ENCODE data around the gene RETREG1.
"Not testable (repeated sequence)": the region's sequence is repeated elsewhere in the genome, so short reads cannot be mapped to it uniquely, and the experiment has no call there.

RETREG1 gene

GRCh38 chr5:16618138-16618897 lies 1.5 kb upstream of the RETREG1 start:
- no peak for DNase-seq
- in situ Hi-C loops (cut with HindIII; ENCODE audit: low pct_ligation_motif_present, low pct_unique_long_range_greater_than_20kb, low sequenced_read_pairs), result no loop called here

- peak; percentile 12 for DNase-seq
- in situ Hi-C loops (cut with HindIII; ENCODE audit: low pct_ligation_motif_present, low pct_unique_long_range_greater_than_20kb, low sequenced_read_pairs), result no loop called here
Observed at GRCh38 chr5:16617274-16617968, 624 bp upstream of the RETREG1 start.

- DNase-seq, result no peak
- in situ Hi-C loops (cut with HindIII; ENCODE audit: low pct_ligation_motif_present, low pct_unique_long_range_greater_than_20kb, low sequenced_read_pairs), result no loop called here
Observed at GRCh38 chr5:16615741-16616535, 859 bp downstream of the RETREG1 start.

- in situ Hi-C loops (cut with HindIII; ENCODE audit: low pct_ligation_motif_present, low pct_unique_long_range_greater_than_20kb, low sequenced_read_pairs), result no loop called here
Observed at GRCh38 chr5:16612007-16612406, 4.8 kb downstream of the RETREG1 start.

GRCh38 chr5:16610896-16611295 lies 5.9 kb downstream of the RETREG1 start:
- in situ Hi-C loops (cut with HindIII; ENCODE audit: low pct_ligation_motif_present, low pct_unique_long_range_greater_than_20kb, low sequenced_read_pairs); DNase-seq: not testable (repeated sequence)

More at GRCh38 chr5:16612007-16612406, 4.8 kb downstream of the RETREG1 start:
- DNase-seq, result no peak

DNA sequence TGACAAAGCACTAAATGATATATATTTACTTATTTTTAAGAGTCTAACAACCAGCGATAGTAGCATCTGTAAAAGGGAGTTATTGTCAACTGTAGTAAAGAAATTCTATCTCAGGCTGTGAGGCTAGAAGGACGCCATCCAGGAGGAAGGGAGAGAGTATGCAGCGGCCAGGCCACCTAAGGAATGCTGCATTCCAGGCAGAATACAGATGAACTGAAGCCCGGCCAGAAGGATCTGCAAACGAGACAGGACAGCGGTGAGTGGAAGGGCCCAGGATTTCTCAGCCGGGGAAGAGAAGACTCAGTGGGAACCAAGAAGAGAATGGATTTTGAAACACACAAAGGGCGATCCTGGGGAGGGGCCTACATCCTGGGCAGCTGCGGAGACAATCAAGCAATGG lies 7.4 kb downstream of the RETREG1 start:
- in situ Hi-C loops (cut with HindIII; ENCODE audit: low pct_ligation_motif_present, low pct_unique_long_range_greater_than_20kb, low sequenced_read_pairs), result no loop called here
- no peak for DNase-seq

DNA sequence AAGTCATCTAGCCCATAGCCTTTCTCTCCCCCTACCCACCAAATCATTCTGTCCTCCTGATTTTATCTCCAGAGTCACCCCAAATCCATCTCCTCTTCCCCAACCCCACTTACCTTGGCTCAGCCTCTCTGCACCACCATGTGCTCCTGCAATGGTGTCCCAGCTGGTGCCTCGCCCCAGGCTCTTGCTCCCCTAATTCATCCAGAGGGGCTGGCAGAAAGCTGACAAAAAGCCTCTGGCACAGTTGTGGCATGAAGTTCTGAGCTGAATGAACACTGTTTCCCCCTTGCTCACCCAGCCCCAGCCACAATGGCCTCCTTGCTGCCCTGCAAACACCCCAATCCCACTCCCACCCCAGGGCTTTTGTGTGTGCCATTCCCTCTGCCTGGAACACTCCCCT lies 10.2 kb downstream of the RETREG1 start:
- no peak for DNase-seq
- in situ Hi-C loops (cut with HindIII; ENCODE audit: low pct_ligation_motif_present, low pct_unique_long_range_greater_than_20kb, low sequenced_read_pairs), result no loop called here

GRCh38 chr5:16603701-16604100 lies 13.1 kb downstream of the RETREG1 start:
- no peak for DNase-seq

GRCh38 chr5:16603295-16603694 lies 13.5 kb downstream of the RETREG1 start:
- DNase-seq, result no peak
- in situ Hi-C loops (cut with HindIII; ENCODE audit: low pct_ligation_motif_present, low pct_unique_long_range_greater_than_20kb, low sequenced_read_pairs), result no loop called here

More at GRCh38 chr5:16603701-16604100, 13.1 kb downstream of the RETREG1 start:
- in situ Hi-C loops (cut with HindIII; ENCODE audit: low pct_ligation_motif_present, low pct_unique_long_range_greater_than_20kb, low sequenced_read_pairs), result no loop called here

GRCh38 chr5:16602182-16602581 lies 14.6 kb downstream of the RETREG1 start:
- in situ Hi-C loops (cut with HindIII; ENCODE audit: low pct_ligation_motif_present, low pct_unique_long_range_greater_than_20kb, low sequenced_read_pairs), result no loop called here
- DNase-seq, result no peak

DNA sequence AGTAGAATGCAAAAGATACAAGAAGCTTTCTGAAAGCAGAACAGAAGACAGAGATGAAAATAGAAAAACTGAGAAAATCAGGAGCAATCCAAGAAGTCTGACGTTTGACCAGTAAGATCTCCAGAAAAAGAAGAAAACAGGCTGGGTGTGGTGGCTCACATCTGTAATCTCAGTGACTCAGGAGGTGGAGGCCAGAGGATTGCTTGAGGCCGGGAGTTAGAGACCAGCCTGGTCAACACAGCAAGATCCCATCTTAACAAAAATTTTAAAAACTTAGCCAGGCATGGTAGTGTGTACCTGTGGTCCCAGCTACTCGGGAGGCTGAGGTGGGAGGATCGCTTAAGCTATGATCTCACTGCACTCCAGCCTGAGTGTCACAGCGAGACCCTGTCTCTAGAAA lies 15.9 kb downstream of the RETREG1 start:
- in situ Hi-C loops (cut with HindIII; ENCODE audit: low pct_ligation_motif_present, low pct_unique_long_range_greater_than_20kb, low sequenced_read_pairs), result no loop called here
- DNase-seq, result no peak

GRCh38 chr5:16600397-16600796 lies 16.4 kb downstream of the RETREG1 start:
- in situ Hi-C loops (cut with HindIII; ENCODE audit: low pct_ligation_motif_present, low pct_unique_long_range_greater_than_20kb, low sequenced_read_pairs), result no loop called here
- no peak for DNase-seq

DNA sequence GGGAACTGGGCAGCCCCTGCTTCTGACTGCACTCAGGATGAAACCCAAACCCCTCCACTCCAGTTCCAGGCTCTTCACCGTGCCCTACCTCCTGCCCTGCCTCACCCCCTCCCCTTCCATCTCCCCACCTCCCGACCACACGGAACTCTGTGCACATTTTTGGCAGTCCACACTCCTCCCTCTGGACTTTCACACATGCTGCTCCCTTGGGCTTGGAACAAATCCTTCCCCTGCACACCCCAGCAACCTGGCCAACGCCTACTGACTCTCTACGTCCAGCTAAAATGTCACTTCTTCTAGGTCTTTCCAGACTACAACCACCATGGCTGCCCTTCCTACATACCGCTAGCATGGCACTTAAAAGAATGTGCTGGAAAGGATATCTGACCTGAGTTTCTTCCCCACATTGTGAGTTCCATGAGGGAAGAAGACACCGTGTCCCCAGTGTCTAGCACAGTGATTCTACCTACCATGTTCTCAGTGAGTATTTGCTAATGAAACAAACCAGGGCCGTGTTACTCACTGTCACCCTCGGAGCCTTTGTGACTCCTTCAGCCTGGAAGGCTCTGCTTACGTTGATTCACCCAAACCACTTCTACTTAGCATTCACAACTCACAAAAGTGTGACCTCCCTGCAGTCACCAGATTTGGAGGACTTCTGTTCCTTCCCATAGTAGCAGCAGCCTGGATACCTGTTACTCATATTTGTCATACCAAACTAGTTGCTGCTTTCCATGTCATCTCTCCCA lies 18.7 kb downstream of the RETREG1 start:
- DNase-seq, result no peak
- in situ Hi-C loops (cut with HindIII; ENCODE audit: low pct_ligation_motif_present, low pct_unique_long_range_greater_than_20kb, low sequenced_read_pairs), result no loop called here

DNA sequence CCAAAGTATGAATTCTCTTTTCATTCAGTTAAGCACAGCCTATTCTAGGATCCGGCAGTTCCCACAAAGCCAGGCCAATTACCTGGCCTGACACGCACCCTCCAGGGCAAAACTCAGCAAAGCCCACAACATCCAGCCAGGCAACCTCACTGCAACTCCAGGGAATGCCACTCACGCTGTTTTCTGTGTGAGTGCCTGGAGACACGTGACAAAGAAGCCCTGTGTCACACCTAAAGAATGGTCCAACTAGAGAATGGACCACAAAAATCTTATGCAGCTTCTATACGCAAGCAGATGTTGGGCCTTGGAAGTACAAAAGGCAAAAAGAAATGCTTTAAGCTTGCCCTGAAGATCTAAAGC lies 20.2 kb downstream of the RETREG1 start:
- DNase-seq, result no peak
- in situ Hi-C loops (cut with HindIII; ENCODE audit: low pct_ligation_motif_present, low pct_unique_long_range_greater_than_20kb, low sequenced_read_pairs), result no loop called here

DNA sequence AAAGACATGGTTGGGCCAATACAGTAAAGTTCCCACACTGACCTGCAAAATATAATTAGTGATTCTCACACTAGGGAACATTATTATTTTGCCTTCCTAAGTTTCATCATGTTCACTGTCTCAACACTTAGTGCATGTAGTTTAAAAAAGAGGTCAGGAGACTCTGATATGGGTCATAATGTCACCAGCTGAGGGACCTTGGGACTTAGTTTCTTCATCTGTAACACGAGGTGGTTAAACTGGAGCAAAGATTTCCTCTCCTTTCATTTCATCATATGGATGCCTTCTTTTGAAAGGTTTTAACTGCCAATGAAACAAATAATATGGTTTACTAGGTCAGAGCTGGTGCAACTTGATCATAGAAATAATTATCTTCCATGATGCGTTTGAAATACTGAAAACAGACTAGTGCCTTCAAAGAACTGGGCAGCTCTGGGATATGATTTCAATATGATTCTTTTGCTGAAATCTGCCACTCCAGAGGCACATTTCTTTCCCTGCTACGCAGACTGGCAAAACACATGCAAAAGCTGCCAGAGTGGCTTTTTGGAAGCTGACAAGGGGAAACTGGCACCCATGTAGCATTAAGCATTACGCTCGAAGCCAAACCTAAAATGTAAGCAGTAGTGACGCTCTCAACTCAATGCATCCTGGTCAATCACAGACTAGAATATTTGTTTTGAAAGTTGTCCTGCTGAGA lies 20.8 kb downstream of the RETREG1 start:
- no peak for DNase-seq
- in situ Hi-C loops (cut with HindIII; ENCODE audit: low pct_ligation_motif_present, low pct_unique_long_range_greater_than_20kb, low sequenced_read_pairs), result no loop called here

DNA sequence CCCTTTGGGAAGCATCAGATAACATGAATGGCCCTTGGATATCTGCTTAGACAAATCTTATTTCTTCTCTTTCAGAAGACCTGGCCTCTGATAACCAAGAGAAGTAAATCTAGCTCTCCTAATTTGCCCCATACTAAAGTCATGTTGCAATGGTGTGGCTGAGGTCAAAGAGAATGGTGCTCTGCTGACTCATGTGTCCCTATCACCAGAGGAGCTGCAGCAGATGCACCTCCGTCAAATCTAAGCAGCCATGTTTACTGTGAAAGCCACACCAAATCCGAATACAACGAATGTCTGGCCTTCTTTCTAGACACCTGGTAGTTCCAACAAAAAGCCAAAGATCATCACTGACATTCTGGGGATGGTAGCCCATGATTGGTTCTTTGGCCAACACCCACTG lies 23.2 kb downstream of the RETREG1 start:
- no peak for DNase-seq
- in situ Hi-C loops (cut with HindIII; ENCODE audit: low pct_ligation_motif_present, low pct_unique_long_range_greater_than_20kb, low sequenced_read_pairs), result no loop called here

DNA sequence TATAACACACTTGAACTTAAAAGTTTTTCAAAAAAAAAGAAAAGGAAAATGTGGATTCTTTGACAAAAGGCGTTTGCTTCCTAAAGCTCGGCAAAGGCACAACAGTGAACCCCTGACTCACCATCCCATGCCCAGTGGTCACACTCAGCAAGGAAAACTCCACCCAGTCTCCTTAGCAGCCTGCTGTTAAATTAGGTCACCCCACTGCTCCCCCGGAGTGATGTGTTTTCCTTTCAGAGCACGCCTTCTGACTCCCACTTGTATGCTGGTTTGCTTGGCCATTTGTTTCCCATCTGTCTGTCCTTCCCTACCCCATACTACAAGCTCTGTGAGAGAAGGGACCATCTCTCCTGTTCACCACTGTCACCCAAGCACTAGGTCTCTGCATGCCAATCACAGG lies 23.8 kb downstream of the RETREG1 start:
- peak; percentile 56 for DNase-seq
- in situ Hi-C loops (cut with HindIII; ENCODE audit: low pct_ligation_motif_present, low pct_unique_long_range_greater_than_20kb, low sequenced_read_pairs), result no loop called here

DNA sequence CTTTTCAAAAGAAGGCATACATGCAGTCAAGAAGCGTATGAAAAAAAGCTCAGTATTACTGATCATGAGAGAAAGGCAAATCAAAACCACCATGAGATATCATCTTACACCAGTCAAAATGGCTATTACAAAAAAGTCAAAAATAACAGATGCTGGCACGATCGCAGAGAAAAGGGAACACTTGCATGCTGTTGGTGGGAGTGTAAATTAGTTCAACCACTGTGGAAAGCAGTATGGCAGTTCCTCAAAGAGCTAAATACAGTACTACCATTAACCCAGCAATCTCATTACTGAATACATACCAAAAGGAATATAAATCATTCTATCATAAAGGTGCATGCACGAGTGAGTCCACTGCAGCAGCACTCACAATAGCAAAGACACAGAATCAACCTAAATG lies 24.5 kb downstream of the RETREG1 start:
- in situ Hi-C loops (cut with HindIII; ENCODE audit: low pct_ligation_motif_present, low pct_unique_long_range_greater_than_20kb, low sequenced_read_pairs), result no loop called here
- no peak for DNase-seq

All from ACHN (cell line).